Choroid plexus epithelial cell (primary cell): ENCODE measurements around the gene RND2.

Experiments
- DNase-seq: peaks from one replicate; pipeline ENCODE4 v3.0.0-alpha.2; 2010; ENCODE audit warnings: low read depth
- H3K4me3 ChIP-seq: 2 replicates; pipeline ENCODE4 v1.5.1; 2011; ENCODE audit warnings: low read depth, mild to moderate bottlenecking, control low read depth, low read length, moderate library complexity
- TF ChIP-seq, protein P1 (sequence below): conservative IDR thresholded peaks from 2 replicates; pipeline ENCODE4 v1.5.1; 2011; ENCODE audit warnings: low read depth, mild to moderate bottlenecking, control low read depth, inconsistent platforms, low read length, moderate library complexity

Gene RND2

DNA sequence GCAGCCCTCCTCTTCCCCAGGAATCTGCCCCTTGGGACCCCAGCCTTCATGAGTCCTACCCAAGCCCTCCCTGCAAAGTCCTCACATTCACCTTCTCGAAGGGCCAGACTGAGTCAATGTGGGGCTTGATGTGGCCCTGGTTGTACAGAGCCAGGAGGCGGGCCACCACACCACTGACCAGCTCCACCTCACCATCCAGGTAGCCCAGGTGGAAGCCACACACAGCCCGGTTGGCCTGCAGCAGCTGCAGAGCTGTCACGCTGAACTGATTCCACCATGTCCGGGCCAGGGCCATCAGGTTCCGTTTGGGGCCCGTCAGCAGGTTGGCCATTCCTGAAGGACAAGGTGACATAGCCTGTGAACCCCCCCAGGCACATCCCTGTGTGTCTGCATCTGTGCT, 8.8 kb upstream of the RND2 start:
- TF ChIP-seq, protein P1, sequence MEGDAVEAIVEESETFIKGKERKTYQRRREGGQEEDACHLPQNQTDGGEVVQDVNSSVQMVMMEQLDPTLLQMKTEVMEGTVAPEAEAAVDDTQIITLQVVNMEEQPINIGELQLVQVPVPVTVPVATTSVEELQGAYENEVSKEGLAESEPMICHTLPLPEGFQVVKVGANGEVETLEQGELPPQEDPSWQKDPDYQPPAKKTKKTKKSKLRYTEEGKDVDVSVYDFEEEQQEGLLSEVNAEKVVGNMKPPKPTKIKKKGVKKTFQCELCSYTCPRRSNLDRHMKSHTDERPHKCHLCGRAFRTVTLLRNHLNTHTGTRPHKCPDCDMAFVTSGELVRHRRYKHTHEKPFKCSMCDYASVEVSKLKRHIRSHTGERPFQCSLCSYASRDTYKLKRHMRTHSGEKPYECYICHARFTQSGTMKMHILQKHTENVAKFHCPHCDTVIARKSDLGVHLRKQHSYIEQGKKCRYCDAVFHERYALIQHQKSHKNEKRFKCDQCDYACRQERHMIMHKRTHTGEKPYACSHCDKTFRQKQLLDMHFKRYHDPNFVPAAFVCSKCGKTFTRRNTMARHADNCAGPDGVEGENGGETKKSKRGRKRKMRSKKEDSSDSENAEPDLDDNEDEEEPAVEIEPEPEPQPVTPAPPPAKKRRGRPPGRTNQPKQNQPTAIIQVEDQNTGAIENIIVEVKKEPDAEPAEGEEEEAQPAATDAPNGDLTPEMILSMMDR = no peak

DNA sequence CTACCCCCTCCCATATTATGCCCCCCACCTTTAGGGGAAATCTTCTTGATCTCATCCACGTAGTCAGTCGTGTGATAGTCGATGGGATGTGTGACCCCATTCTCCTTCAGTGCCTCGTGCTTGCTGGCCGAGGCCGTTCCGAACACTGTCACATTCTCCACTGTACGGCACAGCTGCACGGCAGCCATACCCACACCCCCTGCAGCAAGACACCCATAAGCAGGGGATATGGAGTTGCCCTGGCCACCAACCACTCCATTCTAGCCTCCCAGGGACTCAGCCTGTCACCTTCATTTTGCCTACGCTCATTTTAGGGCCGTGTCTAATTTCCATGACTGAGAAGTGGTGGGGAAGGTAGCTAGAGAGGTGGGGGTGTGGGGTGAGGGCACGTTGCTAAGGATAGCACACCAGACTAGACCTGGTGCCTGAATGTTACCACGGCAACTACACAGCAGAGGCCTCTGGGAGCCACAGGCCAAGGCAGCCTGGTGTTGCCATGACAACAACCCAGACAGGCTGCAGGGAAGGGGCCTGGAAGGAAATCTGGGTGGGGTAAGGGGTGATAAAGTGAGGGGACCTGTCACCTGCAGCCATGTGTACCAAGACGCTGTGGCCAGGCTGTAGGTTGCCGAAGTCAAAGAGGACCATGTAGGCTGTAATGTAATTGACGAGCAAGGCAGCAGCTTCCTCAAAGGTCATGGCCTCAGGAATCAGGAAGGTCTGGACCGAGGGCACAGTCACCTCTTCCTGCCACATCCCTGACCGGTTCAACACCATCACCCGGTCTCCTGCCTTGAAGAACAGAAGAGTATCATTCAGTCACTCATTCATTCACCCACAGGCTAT, 6.8 kb upstream of the RND2 start:
- DNase-seq = peak; percentile 50
- H3K4me3 ChIP-seq = no peak overlapping the region
- TF ChIP-seq, protein P1 = no peak

More for the DNA sequence above, 8.8 kb upstream of the RND2 start:
- no peak for DNase-seq
- H3K4me3 ChIP-seq = no peak overlapping the region

DNA sequence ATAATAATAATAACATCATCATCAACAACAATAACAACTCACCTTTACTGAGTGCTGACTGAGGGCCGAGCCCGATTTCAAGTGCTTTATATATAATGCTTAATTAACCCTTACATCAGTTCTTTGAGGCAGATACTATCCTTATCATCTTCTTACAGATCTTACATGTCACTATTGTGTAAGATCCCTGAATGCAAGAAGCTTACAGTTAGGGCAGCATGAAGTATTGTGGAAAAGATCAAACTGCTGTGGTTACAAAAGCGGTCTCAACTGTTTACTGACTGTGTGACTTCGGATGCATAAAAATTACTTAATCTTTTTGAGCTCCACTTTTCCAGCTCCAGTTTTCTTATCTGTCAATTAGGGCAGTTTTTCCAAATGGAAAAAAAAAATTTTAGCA, 6.1 kb upstream of the RND2 start:
- DNase-seq = peak; percentile 66
- H3K4me3 ChIP-seq = no peak overlapping the region
- TF ChIP-seq, protein P1 = no peak

DNA sequence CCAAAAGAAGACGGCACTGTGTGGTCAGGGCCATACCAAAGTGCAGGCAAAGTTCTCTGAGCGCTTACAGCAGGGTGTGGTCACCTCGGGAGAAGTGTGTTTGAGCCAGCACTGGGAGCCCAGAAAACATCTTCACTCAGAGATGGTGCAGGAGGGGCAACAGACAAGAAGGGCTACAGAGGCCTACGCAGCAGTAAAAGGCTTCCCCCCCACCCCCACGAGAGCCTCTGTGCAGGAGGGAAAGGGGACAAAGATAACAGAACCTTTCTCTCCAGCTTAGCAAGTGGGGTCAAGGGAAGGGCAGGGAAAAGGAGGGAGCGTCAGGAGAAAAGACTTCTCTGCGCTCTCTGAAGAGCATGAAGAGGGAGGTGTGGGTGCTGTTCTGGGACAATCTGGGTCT, 5.6 kb upstream of the RND2 start:
- DNase-seq = peak; percentile 44
- TF ChIP-seq, protein P1 = no peak
- H3K4me3 ChIP-seq = peak overlapping the region; percentile 33

DNA sequence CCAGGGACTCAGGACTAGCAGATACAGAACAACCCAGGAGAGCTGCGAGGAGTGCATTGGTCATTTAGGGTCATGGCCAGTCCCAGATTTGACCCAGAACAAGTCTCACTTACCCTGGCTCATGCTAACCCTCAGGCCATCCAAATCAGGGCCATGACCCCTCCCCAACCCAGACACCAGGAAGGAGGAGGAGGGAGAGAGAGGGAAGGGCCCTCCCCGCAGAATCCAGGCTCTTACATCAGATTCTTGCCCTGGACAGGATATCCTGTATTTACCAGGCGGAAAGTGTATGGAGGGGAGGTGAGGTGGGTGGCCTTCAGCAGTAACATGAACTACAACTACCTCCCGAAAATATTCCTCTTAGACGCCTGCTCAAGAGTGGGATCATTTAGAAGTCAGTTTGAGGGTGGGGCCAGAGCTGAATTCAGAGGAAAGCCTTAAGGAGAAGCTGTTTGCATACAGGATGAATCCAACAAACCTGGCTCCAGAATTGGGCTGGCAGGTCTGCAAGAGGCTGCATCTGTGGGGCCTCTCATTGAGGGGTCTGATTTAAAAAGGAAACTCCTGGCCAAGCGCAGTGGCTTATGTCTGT, 4.9 kb upstream of the RND2 start:
- H3K4me3 ChIP-seq = peak overlapping the region; percentile 33
- TF ChIP-seq, protein P1 = no peak
- peak; percentile 42 for DNase-seq

DNA sequence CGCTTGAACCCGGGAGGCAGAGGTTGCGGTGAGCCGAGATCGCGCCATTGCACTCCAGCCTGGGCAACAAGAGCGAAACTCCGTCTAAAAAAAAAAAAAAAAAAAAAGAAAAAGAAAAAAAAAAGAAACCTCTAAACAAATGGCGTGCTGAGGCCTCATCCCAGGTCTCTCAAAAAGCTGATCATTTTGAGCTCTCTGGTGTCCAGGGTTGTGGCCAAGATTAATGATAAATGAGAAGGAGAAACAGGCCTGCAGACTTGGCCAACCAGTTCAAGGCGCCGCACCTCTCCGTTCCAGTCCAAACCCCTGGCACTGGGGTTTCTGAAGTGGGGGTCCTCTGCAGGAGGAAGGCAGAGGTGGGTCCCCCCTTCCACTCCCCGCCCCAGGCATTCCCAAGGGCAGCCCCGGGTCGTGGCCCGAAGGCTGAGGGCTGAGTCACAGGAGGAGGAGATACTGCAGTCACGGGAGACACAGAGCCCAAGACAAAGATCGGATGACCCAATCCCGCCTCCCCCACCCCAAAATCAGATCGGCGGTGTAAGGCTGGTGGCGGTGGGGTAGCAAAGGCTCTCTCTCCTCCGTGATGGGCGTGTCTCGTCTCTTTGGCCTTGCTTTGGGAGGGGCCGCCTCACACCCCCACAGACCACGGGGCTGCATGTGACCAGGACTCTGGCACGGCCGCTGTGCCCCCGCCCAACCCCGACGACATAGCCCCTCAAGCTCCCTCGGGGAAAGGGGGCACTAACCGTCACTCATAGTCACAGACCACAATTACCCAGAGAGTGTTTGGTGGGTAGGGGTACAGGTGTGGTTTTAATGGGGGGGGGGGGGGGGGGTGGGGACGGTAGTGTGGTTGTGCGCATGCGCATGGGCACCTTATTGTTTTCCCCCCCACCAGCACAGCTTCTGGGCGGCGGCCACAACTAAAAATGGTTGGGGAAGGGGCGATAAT, 4.0 kb upstream of the RND2 start:
- TF ChIP-seq, protein P1 = no peak
- H3K4me3 ChIP-seq = peak overlapping the region; percentile 100
- peak; percentile 70 for DNase-seq
